SK-MEL-5 (cell line): ENCODE measurements around the gene HOXD4. TPM values are rescaled to one million over a fixed set of nuclear protein-coding genes. Genes with fewer than 3 reads are reported as not detected.

ENCODE experiments used
- DNase-seq: peaks from one replicate; pipeline ENCODE4 v3.0.0-alpha.2; 2016; ENCODE audit warnings: low read depth, low spot score
- in situ Hi-C: cut with HindIII; loops from 2 replicates; pipeline ENCODE4 v1.10.0; 2016; ENCODE audit warnings: low sequenced_read_pairs, high pct_unique_total_duplicates, low pct_unique_long_range_greater_than_20kb
- total RNA-seq: library from RNA; depleted of rRNA; stranded (reverse); fragments of >200 nt; shearing (Covaris generic); gene quantifications from 2 replicates; pipeline ENCODE4 v1.2.3, GENCODE V29; 2014

Gene HOXD4
- total RNA-seq, 1 experiment from 2014 or later = 4.2 TPM

DNA sequence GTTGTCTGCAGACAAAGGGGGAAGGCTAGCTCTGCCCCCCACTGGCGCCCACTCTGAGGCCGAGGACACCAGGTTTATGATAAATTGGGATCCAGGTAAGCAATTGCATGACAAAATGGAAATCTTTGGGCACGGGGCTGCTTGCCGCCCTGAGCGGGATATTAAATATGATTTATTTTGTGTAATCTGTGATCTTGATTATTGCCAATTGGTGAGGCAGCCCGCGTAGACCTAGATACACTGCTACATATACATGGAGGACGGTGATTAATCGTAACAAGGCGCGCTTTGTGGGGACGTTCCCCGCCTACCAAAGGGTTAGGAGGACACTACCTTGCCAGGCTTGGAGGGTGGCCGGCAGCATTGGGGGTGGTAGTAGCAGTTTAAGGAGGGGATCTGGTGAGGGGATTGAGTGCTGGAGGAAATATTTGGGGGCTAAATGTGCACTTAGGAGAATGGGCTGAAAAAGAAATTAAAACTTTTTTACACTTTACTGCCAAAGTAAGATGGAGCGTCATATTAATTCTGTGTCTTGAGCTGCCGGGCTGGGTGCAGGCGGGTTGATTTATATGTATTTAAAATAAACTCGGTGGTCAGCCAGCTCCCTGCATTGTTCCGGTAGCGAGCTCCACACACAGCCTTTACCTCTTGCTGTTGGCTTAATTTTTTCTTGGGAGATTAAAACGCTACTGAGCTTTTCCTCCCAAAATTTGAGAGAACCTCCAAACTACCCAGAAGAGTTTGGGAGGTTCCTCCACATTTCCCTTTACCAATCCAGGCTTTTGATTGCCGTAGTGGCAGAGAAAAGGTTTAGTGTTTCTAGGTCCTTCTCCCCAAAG lies 9.9 kb downstream of the HOXD4 start:
- no peak for DNase-seq
- in situ Hi-C loops = no loop called here

- no peak for DNase-seq
- in situ Hi-C loops = no loop called here
These were observed 10.7 kb downstream of the HOXD4 start for GRCh38 chr2:176161825-176162626.

DNA sequence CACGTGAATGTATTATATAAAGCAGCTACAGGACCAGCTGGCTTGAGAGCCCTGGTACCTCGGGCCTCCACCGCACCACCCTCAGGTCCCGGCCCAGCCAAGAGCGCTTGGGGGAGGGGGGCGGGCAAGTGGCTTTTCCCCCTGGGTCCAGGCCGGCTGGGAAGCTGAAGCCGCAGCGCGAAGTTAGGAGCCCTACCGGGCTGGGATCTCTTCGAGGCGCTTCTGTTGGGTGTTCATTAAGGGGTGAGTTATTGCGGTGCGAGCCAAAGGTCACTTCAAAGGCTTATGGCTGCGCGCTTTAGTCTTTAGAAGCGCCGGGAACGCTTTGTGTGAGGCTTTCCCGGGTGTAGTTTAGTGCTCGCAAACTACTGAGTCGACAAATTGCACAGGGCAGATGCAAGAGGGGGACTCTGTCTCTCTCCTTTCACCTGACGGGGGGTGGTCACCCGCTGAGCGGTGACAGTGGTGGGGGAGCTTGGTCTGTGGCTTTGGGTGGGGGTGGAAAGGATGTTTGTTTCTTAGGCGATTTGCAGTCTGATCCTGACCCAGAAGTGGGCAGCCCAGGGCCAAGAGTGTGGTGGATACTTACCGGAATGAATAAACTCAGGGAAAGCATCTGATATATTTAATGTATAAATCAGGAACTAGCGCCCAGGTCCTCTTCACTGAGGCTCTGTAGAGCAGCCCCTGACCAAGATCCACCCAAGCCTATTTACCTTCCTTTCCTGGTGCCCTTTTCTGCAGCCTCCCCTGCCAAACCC lies 11.7 kb downstream of the HOXD4 start:
- in situ Hi-C loops = no loop called here
- no peak for DNase-seq

GRCh38 chr2:176163672-176164056 lies 12.3 kb downstream of the HOXD4 start:
- in situ Hi-C loops = no loop called here

DNA sequence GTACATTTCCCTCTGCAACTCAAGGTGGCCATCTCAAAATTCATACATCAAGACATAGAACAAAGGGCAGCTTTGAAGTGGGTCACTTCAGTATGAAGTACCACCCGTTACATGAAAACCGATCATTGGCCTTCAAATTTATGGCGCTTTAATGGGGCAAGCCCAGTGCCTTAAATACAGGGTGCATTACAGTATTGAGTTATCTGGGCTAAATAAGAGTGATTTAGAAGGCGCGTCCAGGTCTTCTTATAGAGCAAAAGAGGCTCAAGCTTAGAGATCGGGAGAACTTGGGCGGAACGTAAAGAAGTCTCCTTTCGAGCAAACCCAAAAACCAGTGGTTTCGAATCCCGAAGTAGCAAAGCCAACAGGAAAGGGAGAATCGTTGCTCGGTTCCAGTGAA lies 12.9 kb downstream of the HOXD4 start:
- in situ Hi-C loops = no loop called here

More at GRCh38 chr2:176163672-176164056, 12.3 kb downstream of the HOXD4 start:
- no peak for DNase-seq

DNA sequence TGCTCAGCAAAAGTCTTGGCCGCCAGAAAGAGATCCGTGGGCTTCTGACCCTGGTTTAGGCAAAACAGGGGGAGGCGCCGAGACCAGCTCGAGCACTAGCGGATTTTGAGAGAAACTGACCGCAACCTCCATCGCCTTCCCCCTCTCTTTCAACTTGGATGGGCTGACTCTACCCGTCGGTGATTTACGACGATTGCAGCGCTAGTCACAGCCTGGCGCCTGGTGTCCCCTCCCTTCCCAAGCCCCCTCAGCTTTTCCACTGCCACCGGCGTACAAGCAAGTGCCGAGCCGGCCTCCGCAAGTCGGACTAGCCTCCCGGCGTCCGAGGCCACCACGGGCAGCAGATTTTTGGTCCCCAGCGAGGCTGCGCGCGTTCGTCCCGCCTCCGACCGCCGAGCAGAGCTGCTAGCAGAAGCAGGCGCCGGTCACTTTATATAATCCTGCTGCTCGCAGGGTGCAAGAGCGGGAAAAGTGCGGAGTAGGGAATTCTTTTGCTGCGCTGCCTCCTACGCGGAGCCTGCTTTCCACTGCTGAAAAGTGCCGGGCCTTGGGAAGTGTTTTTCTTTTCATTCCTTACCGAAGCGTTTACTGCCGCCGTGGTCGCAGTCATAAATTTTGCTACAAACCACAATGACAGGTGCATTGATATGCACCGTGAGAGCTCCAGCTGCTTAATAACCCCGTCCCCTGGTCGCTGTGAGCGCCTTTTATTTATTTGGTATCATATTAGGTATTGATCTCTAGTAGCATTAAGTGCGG lies 13.4 kb downstream of the HOXD4 start:
- DNase-seq = no peak
- in situ Hi-C loops = no loop called here

More for the DNA sequence above, 12.9 kb downstream of the HOXD4 start:
- no peak for DNase-seq

- in situ Hi-C loops = no loop called here
- DNase-seq = no peak
These were observed 14.2 kb downstream of the HOXD4 start for GRCh38 chr2:176165370-176166050.

DNA sequence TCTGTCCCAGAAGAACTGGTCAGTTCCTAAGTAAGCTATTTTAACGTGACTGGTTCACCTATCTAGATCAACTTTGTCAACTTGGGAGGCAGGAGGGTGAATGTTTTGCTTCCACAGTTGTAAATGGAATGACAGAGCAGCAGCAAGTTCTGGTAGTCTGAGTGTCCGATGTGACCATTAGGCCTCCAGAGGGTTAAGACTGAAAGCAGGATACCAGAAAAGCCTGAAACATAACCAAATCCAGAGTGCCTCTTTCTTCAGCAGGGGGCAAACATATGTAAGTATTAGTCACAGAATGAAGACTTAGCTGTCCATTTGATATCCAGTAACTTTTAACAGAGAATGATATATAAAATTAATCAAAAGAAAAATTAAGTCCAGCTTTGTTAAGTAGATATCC lies 14.9 kb downstream of the HOXD4 start:
- no peak for DNase-seq
- in situ Hi-C loops = no loop called here

- in situ Hi-C loops = no loop called here
- no peak for DNase-seq
These were observed 16.0 kb downstream of the HOXD4 start for GRCh38 chr2:176167398-176167797.

- DNase-seq = no peak
- in situ Hi-C loops = no loop called here
These were observed 17.8 kb downstream of the HOXD4 start for GRCh38 chr2:176169181-176169580.

- in situ Hi-C loops = no loop called here
- DNase-seq = no peak
These were observed 18.4 kb downstream of the HOXD4 start for GRCh38 chr2:176169711-176170110.

DNA sequence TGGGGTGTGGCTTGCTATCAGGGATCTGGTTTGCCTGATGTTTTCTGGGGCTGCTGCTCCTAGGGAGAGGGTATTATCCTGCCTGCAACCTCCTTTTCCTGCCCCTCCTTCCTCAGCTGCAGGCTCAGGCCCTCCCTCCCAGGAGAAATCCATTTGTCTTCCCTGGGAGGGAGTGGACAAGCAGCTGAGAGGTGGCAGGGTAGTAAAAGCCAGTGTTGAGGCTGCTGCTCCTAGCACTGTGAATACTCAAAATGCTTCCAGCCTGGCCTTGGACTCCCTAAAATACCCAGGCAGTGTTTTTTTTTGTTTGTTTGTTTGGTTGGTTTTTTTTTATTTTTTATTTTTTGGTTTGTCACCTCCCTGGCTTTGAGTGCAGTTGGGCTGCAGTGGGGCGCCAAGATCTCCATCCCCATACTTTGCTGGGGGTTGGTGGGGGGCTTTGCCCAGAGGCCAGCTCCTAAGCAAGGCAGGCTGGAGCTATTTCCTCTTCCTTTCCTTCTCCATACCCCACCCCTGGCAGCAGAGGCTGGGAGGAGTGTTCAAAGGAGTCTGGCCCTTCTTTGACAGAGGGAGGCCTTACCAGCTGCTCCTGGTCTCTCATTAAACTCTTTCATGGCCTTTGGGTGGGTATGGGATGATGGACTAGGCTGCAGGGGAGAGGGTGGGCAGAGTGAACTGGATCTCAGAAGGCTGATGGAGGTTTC lies 19.4 kb downstream of the HOXD4 start:
- DNase-seq = no peak
- in situ Hi-C loops = no loop called here

DNA sequence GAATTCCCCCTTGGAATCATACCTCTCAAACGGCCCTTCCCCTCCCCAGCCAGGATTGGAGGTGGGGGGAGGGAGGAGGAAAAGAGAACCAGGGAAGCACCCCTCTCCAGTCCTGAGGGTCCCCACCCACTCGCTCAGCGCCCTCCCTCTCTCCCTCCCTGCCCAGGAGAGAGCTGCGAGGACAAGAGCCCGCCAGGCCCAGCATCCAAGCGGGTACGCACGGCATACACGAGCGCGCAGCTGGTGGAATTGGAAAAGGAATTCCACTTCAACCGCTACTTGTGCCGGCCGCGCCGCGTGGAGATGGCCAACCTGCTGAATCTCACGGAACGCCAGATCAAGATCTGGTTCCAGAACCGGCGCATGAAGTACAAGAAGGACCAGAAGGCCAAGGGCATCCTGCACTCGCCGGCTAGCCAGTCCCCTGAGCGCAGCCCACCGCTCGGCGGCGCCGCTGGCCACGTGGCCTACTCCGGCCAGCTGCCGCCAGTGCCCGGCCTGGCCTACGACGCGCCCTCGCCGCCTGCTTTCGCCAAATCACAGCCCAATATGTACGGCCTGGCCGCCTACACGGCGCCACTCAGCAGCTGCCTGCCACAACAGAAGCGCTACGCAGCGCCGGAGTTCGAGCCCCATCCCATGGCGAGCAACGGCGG lies 20.1 kb downstream of the HOXD4 start:
- in situ Hi-C loops = no loop called here
- DNase-seq = no peak

DNA sequence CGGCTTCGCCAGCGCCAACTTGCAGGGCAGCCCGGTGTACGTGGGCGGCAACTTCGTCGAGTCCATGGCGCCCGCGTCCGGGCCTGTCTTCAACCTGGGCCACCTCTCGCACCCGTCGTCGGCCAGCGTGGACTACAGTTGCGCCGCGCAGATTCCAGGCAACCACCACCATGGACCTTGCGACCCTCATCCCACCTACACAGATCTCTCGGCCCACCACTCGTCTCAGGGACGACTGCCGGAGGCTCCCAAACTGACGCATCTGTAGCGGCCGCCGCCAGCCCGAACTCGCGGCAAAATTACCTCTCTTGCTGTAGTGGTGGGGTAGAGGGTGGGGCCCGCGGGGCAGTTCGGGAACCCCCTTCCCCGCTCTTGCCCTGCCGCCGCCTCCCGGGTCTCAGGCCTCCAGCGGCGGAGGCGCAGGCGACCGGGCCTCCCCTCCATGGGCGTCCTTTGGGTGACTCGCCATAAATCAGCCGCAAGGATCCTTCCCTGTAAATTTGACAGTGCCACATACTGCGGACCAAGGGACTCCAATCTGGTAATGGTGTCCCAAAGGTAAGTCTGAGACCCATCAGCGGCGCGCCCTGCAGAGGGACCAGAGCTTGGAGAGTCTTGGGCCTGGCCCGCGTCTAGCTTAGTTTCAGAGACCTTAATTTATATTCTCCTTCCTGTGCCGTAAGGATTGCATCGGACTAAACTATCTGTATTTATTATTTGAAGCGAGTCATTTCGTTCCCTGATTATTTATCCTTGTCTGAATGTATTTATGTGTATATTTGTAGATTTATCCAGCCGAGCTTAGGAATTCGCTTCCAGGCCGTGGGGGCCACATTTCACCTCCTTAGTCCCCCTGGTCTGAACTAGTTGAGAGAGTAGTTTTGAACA lies 20.9 kb downstream of the HOXD4 start:
- in situ Hi-C loops = no loop called here

GRCh38 chr2:176172895-176173566 lies 21.7 kb downstream of the HOXD4 start:
- DNase-seq = no peak
- in situ Hi-C loops = no loop called here

More for the DNA sequence above, 20.9 kb downstream of the HOXD4 start:
- no peak for DNase-seq
